NOMO-1 (cell line): Measurements from ENCODE around the gene KIF6.

Experiments used
- DNase-seq, 2 experiments: peaks; one replicate each; lab custom pipeline; 2025; ENCODE audit not compliant: unreplicated experiment in 2 of 2; lab: John Stamatoyannopoulos, UW

Gene KIF6

DNA sequence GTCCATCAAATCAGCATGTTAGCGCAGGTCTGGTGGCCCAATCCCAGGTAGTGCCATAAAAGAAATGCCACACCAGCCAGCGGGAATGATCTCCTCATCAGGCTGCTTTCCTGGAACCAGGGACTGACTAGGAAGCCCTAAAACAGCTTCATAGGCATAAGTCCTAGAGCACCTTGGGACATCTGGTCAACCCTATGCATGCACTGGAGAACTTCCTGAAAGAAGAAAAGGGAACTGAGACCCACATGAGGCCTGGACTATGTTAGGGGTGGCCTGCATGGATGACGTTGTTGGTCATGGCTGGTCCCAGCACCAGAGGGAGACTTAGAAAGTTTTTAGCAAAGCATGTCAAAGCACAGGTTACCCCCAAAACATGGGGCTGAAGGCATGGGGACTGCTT, 395.2 kb downstream of the KIF6 start:
- DNase-seq = peak; percentile 47 to 84

DNA sequence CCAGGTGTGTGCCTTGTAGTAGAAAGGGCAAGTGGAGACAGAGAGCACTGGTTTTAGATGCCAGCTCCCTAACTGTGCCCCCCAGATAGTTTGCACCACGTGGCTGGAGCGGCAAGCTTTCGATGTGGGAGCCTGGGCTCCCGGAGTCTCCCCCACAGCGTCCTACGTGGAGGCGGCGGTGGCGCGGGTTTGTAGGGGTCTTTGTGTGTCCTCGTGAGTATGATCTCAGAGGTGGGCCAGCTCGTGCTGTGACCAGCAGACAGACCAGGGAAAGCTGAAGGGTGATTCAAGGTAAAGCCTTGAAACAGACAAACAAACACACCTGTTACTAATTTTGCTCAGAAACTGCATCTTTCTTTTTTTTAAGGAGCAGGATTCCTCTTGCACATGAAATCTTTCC, 397.1 kb downstream of the KIF6 start:
- no peak for DNase-seq

DNA sequence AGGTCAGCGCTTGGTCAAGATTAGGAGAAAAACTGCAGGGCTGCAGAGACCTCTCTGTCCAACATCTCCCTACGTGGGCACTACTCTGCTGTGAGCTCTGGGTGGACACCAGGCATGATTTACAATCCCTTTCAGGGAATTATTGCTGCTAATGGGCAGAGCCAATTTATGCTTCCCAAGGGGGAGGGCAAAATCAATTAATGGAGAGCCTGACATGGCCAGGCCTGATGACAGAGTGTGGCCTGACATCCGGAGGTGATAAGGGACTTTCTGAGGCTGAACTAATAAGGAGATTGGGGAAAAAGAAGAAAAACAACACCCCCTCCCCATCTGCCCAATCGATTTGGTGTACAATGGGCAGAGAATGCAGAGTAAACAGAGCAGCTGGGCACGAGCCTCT, 397.7 kb downstream of the KIF6 start:
- DNase-seq = no peak

DNA sequence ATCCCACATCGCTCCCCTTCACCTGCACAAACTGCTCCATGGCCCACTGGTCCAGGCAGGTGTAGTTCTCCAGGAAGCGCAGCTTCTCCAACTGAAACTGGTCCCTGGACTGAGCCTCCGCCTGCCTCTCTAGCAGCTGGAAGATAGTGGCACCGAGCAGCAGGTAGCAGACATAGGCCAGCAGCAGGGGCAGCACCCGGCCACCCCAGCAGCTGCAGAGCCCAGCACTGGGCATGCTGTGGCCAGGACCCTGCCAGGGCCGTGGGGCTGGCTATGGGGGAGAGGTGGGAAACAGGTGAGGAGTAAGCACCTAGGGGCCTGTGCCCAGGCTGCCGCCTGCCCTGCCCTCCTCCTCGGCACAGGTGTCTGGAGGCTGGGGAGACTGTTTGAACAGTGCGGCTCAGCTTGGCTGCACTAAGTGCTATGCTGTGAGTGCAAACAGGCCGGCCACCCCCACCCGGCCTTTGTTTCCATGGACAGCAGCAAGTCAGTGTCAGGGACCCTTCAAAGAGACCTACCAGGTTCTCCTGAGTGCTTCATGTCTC, 402.8 kb downstream of the KIF6 start, which contains the start of gene KCNK16:
Gene KCNK16, minus strand, starts transcription at position 397 of the 545 bp plus-strand sequence. Its CDS starts 162 bp downstream, at position 235.
- DNase-seq = no peak

DNA sequence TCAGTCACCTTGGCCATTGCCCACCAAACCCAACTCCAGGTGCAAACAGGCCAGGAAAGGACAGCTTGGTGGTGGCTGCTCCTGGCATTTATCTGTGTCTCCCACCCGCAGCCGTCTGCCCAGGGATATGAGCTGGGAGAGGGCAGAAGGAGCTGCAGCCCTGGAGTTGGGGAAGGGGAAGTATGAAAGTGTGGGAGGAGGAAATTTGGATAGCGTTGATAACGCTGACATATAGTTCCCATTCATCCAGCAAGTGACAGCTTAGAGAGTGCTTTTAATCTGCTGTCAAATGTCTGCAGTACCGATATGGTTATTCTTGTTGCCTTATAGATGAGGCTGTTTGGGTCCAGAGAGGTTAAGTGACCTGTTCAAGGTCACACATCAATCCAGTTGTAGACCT, 403.4 kb downstream of the KIF6 start:
- no peak for DNase-seq

DNA sequence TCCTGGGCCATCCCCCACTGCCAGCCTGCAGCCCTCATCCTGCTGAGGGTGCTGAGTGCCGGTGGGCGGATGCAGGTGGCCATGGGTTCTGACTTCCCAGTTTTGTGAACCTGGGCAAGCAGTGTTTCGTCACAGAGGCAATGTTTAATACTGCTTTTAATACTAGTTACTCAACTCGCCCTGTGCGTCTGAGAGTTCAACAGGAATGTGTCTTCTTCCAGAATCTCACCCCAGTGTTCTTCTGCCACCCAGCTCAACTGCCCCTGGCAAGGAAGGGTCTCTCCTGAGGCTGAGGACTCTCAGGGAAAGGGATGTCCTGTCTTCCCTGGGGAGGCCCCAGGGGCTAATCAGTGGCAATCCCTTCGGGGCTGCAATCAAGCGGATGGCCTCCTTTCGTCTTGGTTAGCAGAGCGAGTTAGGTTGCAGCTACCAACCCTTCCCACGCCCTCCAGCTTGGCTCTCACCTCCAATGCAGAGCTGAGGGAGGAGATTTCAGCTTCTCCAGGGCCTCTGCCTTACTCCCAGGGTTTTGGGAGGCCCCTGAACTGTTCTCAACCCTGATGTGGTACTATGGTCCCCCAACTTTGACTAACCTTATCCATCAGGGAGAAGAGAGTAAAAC, 404.7 kb downstream of the KIF6 start:
- DNase-seq = no peak

DNA sequence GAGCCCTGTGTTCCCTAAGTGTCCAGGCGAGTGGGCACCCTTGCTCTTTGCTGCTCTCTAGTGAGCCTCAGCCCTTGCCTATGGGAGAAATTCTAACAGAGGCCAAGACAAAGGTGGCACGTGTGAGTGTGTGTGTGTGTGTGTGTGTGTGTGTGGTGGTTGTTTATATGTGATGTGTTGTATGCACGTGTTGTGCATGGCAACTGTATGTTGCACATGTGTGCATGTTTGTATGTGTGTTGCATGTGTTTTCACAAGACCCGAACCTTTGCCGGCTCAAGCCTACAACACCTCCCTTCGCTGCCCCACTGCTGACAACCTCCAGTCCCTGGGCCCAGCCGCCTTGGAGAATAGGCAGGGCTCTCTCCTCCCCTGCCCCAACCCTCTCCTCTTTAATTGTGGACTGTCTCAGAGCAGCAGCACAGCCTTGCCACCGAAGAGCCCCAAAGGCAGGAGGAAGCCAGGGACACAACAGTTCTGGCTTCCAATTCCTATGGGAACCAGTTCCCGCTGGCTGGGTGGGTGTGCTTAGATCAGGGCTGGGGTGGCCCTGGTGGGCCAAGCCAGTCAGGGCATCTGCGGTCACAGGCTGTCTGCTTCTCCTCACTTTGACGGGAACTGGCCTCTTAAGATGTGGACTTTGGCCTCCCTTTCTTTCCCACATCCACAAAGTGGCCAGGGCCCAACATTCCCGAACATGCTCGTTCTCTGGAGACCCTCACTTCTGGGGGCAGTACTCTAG, 405.4 kb downstream of the KIF6 start:
- no peak for DNase-seq

DNA sequence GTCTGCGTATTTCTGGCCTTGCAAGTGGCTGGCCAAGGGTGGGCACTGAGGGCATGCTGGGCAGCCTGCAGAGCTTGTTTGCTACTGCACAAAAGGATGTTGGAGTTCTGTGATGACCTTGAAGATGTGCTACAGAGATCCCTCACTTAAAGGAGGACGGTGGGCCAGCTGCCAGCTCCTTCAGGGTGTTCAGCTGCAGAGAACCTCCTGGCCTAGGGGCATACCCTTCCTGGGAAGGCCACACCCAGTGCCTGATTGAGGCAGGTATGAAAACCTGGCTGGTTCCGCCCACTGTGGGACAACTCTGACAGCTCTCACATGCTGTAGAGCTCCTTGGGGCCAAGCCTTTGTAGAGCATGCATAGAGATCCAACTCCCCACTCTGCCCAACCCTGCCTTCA, 408.0 kb downstream of the KIF6 start:
- DNase-seq = no peak

DNA sequence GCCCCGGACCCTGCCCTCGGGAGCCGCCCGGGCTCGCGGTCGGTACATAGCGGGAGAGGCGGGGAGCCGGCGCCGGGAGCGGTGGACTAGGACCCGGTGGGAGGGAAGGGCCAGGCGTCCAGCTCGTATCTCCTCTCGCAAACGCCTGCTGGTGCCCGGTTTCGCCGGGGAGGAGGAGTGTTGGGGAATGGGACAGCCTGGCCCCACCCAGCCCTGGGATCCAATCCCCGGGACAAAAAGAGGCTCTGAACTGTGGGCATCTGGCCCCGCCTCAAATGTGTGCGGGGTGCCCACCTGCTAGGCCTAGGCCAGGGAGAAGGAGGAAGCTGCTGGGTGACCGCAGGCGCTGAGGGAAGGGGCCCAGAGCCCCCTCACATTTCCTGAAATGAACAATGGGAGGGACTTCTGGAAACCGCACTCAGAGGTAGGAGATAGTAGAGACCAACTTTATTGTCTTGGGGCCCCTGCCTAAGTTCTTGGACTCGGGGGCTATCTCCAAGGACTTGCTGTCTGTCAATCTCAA, 410.9 kb downstream of the KIF6 start, which contains the start of gene KCNK17:
Gene KCNK17, minus strand, starts transcription at position 147 of the 523 bp plus-strand sequence. Its CDS starts 99 bp downstream, at position 48.
- peak; percentile 31 to 35 for DNase-seq

DNA sequence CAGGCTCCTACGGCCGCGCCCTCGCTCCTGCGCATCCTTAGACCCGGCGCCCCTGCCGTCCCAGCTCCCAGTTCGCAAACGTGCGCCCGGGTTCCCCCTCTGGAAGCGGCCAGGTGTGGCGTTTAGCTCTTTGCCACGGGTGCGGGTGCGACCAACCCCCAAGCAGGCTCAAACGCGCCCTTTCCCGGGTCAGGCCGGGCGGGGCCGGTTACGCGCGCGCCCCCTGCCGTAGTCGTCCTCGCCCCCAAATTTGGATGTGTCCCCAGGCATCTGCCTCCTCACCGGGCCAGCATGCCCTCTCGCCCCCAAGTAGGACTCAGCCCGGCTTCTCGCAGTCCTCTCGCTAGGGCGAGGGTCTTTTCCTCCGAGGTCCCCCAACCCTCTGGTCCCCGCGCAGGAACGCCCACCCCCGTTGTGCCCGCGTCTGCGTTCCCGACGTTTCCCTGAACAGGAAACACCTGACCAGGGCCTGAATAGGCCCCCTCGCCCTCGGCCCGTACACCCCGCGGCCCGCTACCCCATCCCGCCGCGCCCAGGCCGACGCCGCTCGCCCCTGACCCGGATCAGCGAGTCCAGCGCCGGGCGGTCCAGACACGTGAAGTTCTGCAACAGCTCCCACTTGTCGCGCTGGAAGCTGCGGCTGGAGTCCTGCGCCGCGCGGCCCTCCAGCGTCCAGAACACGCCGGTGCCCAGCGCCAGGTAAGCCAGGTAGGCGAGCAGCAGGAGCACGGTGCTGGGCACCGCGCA, 411.5 kb downstream of the KIF6 start:
- DNase-seq = no peak

DNA sequence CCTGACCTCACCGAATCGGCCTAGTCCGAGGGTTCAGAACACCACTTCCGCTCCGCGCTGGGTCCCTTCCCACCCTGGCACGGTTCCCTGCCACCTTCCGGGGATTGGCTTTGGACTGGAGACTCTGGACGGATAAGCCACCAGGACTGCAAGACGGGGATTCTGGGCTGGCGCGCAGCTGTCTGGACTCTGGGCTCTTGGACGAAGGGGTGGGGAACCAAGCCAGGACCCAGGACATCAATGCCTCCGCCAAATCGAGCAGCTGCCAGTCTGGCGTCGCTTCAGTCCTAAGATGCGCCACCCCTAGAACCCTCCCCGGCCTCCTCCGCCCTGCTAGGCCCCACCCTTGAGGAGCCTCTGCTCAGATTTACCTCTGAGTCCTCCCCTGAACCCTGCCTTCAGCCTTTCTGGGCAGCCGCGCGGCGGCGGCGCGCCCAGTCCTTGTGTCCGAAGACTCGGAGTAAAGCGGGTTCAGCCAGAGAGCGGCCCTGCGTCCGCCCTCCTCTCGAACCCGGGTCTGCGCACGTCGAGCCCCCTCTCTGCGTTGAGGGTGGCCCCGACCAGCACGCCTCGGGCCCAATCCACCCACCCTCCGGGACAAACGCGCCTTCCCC, 412.2 kb downstream of the KIF6 start:
- DNase-seq = no peak

DNA sequence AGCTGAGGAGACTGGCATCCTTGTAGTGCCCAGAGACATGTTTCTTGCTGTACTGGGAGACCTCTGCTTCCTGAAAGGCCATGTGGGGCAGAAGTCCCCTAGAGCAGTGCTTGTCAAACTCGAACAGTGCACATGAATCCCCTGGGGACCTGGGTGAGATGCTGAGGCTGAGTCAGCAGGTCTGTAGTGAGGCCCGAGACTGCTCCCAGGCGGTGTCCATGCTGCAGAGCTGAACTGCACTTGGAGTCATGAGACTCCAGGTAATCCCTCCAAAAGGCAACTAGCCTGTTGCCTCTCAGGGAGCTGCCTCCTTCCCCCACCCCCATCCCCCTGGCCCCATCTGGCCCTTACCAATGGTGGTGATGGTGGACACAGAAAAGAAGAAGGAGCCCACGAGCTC, 414.7 kb downstream of the KIF6 start:
- no peak for DNase-seq

DNA sequence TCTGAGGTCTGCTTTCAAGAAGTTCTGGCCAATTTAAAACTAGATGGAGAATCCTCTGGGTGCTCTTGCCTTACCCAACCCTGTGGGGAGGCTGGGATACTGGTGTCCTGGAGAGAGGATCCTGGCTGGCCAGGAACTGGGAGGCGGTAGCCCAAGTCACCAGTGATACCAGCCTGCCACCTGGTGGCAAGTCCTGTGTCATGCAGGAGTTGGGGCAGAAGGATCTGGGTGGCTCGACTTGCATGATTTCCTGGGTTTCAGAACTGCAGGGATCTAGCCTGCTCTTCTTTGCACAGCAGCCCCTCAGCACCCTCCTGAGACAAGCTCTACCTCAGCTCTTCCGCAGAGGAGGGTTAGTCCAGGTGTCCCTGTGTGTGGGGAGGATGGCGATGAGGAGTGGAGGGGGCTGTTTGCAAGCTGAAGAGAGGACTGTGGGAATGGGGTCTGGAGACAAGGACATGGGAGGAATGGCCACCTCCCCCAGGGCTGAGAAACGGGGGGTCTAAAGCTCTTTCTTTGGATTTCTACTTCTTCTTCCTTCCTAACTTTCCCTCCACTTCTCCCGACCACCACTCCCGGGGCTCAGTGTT, 415.2 kb downstream of the KIF6 start:
- peak; percentile 34 to 42 for DNase-seq

DNA sequence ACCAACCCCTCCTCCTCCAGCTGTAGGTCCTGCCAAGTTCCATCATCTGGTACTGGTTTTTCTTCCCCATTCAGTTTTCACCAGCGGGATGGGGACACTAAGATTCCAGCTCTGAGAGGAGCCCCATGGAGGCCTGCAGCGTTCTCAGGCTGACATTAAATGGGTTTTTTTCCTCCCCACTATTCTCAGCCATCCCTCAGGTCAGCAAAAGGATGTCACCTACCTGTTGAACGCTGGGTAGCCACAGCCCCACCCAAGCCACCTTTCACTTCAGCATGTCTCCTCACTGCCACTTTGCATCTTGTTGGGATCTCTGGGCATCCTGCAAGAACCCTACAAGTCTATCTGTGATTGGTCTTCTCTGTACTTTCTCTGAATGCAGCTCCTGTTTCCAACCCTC, 417.7 kb downstream of the KIF6 start:
- DNase-seq = no peak

DNA sequence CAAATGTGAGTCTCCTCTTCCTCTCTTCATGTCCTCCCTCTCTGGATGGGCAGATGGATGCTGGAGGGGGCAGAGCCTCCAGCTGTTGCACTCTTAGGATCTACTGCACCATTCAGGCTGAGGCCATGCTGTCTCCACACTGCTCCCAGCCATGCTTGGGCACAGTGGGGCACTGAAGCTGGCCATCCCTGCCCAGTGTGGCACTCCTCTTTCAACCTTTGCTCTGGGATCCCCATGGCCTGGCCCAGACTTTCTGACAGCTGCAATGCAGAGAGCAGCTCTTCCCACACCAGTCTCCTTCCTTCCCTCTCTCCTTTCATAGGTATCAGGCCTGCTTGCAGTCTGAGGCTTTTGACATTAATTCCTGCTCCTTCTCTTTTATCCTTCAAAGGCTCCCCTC, 420.3 kb downstream of the KIF6 start:
- DNase-seq = no peak

DNA sequence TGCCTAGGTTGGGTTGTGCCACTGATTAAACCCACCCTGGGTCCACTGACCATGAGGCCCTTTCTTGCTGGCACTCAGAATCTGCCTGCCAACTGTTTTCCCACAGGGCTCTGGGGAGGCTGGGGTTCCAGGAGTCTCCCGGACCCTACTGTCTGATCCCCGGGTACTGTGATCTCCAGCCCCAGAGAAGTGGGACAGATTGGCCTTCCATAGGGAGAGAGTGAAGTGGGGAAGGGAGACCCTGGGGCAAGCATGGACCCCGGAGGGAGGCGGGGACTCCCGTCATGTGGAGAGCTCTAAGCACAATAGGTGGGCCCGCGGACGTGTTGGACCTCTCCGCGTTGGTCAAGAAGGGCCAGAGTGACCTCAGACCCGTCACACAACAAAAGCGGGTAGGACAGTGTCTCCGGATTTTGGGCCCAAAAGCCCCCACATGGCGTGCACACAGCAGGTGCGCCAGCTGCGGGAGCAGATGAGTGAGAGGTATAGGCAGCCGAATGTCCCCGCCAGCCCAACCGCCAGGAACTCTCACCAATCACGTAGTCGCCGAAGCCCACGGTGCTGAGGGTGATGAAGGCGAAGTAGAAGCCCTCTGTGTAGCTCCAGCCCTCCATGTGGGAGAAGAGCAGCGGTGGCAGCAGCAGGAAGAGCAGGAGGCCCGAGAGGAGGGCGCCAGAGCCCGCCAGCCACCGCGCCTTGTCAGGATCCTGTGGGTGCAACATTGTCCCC, 421.6 kb downstream of the KIF6 start:
- DNase-seq = no peak

DNA sequence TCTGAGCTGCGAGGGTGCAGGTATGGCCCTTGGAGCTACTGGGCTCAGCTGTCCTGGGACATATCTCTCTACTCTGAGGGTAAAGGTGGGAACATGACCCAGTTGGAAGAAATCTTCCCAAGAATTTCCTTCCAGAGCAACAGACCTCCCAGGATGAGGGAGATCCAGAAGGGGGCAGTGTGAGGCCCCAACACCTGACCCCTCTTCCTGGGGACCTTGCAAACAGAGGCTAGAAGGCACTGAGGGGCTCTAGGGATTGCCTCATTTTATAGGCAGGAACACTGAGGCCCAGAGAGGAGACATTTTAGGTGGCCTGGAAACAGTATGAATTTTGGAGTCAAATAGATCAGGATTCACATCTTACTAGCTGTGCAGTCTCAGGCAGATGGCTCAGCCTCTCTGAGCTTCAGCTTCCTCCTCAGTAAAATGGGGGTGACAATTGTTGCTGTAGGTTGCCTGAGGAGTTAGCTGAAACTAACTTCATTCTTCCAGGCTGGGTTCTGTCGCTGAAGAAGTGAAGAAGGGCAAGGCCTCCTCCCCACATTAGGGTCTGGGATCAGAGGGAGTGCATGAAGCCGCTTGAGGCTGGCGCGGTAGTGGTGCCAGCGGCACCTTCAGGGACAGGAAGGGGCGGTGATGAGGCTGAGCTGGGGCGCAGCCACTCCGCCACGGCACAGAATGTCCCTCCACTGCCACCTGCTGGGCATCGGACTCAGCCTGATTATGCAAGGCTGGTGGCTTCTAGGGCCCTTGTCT, 422.4 kb downstream of the KIF6 start:
- DNase-seq = peak; percentile 82 to 87

DNA sequence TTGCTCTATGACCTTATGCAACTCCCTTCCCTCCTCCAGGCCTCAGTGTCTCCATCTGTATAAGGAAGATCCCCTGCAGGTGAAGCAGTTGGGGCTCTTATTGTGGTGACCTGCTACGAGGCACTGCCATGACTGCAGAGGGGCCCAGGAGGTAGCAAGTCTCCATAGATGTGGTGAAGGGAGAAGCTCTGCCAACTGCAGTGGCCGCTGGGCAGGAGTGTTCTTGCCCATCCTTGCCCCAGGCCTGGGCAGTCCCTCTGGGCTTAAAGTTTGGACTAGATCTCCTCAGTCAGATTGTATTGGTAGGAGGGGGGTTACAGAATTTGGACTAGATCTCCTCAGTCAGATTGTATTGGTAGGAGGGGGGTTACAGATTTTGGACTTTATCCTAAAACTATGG, 423.2 kb downstream of the KIF6 start:
- no peak for DNase-seq

DNA sequence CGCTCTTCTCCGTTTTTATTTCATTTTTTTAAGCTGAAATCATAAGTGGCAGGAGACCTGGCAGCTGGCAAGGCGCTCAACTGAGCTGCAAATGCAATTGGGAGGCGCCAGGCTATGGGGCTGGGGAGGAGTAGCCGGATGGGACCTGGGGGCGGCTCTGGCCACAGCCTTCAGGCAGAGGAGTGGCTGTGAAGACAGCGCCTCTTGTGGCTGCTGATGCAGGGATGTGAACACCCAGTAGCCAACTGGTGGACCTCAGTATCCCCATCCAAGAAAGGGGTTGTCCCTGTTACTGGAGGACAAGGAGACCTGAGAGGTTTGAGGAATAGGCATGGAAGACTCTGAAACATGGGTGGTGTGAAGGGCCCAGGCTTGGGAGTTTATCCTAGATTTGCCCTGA, 423.6 kb downstream of the KIF6 start:
- DNase-seq = no peak
